RWPE2 (cell line): ENCODE results near the gene ASAP2.

ENCODE experiments used
- ATAC-seq: fragments of 200-7000 bp; cut with Tn5 transposase; 3 replicates; pipeline ENCODE4 v1.9.1; 2021; ENCODE audit warnings: low read depth
- DNase-seq: peaks from one replicate; pipeline ENCODE4 v3.0.0-alpha.2; 2020; ENCODE audit warnings: low spot score
- H3K27ac ChIP-seq: fragments of 450-650 bp; 2 replicates; pipeline ENCODE4 v1.5.1; 2017; ENCODE audit warnings: mild to moderate bottlenecking; ENCODE audit not compliant: poor library complexity, severe bottlenecking
- H3K27me3 ChIP-seq: fragments of 250-450 bp; sonication (Bioruptor Pico); 2 replicates; pipeline ENCODE4 v1.5.1; 2021; ENCODE audit warnings: mild to moderate bottlenecking, moderate library complexity; ENCODE audit not compliant: insufficient read depth, poor library complexity, severe bottlenecking
- H3K36me3 ChIP-seq: fragments of 250-450 bp; sonication (Bioruptor Pico); 2 replicates; pipeline ENCODE4 v1.5.1; 2020; ENCODE audit warnings: low read depth, mild to moderate bottlenecking, moderate library complexity
- H3K4me1 ChIP-seq: fragments of 250-450 bp; sonication (Bioruptor Pico); 2 replicates; pipeline ENCODE4 v1.5.1; 2021; ENCODE audit warnings: mild to moderate bottlenecking, moderate library complexity; ENCODE audit not compliant: insufficient read depth, poor library complexity, severe bottlenecking
- H3K4me3 ChIP-seq: fragments of 250-450 bp; sonication (Bioruptor Pico); 2 replicates; pipeline ENCODE4 v1.5.1; 2021; ENCODE audit warnings: mild to moderate bottlenecking, moderate library complexity; ENCODE audit not compliant: severe bottlenecking
- H3K9me3 ChIP-seq: fragments of 250-450 bp; sonication (Bioruptor Pico); 2 replicates; pipeline ENCODE4 v1.5.1; 2021; ENCODE audit warnings: mild to moderate bottlenecking, moderate library complexity; ENCODE audit not compliant: severe bottlenecking
- TF ChIP-seq, protein P1 (sequence below): fragments of 450-650 bp; IDR thresholded peaks from one replicate; pipeline ENCODE4 v1.5.1; 2017; ENCODE audit warnings: mild to moderate bottlenecking, moderate library complexity; ENCODE audit not compliant: poor library complexity, severe bottlenecking

Gene ASAP2

DNA sequence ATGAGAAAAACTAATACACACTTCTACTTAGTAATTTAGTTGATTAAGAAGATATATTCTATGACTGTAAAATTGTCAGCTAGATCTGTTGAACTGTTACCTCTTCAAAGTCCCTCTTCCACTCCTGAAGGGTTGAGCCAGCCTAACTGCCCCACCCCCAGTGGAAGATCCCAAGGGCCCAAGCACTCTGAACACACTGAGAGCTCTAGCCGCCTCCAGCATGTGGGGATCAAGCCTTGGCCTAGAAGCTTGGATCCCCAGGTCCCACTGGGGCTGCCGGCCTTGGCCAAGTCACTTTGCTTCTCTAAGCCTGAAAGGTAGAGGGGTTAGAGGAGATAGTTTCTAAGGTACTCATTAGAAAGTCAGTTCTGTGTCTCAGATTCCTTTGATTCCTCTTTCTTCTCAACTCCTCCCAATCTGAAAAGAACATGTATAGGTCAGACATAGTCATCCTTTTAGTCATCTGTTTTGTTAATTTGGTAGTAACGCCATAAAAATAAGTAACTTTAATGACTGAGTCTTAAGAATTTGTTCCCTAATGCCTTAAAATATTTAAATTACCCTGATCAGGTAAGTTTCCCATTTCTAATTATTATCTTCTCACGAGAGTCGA is 222.5 kb downstream of the ASAP2 start:
- DNase-seq (no peak), ATAC-seq (no peak; the same call in 2 of the 3 replicates)
- no peaks in the 10 kb centered on the region for H3K9me3 ChIP-seq
- H3K27ac ChIP-seq: no peak overlapping the region
- H3K4me1 ChIP-seq: peaks cover 7% of the 10 kb centered on the region
- H3K4me3 ChIP-seq: no peak overlapping the region
- no peaks in the 10 kb centered on the region for H3K27me3 ChIP-seq
- TF ChIP-seq, protein P1, sequence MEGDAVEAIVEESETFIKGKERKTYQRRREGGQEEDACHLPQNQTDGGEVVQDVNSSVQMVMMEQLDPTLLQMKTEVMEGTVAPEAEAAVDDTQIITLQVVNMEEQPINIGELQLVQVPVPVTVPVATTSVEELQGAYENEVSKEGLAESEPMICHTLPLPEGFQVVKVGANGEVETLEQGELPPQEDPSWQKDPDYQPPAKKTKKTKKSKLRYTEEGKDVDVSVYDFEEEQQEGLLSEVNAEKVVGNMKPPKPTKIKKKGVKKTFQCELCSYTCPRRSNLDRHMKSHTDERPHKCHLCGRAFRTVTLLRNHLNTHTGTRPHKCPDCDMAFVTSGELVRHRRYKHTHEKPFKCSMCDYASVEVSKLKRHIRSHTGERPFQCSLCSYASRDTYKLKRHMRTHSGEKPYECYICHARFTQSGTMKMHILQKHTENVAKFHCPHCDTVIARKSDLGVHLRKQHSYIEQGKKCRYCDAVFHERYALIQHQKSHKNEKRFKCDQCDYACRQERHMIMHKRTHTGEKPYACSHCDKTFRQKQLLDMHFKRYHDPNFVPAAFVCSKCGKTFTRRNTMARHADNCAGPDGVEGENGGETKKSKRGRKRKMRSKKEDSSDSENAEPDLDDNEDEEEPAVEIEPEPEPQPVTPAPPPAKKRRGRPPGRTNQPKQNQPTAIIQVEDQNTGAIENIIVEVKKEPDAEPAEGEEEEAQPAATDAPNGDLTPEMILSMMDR: no peak
- H3K36me3 ChIP-seq: peaks cover 59% of the 10 kb centered on the region

DNA sequence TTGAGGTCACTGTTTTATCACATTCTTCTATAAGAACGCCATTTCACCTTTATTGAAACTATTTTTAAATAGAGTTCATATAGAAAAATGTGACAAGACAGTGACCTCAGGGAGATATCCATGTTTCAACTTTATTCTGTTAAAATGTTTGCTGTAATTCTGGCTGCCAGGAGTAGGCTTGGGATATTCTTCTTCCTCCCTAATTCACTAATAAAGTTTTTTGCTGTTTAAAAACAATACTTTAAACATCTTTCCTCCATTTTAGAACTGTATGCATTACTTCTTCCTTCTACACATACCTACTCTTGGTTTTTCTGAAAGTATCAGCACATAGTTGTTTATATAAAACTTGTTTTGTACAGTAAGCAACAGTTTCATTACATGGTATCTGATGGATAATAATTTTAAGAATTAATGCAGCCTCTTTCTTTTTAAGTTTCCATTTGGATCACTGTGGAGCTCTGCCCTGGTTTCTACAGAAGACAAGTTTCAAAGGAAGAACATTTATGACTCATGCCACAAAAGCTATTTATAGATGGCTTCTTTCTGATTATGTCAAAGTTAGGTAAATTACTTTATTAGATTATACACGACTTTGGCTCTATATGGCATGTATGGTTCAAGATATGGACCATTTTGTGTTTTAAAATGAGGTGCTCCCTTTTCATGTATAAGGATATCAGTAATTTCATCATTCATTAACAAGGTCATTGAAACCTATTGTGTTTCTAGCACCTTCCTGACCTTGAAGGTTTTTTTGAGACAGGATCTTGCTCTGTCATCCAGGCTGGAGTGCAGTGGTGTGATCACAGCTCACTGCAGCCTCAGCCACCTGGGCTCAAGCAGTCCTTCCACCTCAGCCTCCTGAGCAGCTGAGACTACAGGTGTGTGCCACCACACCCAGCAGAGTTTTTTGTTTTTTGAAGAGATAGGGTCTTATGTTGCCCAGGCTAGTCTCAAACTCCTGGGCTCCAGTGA is 224.0 kb downstream of the ASAP2 start:
- DNase-seq: no peak
- TF ChIP-seq, protein P1: no peak

GRCh38 chr2:9434489-9434888 is 227.9 kb downstream of the ASAP2 start:
- no peak overlapping the region for H3K27ac ChIP-seq
- H3K27me3 ChIP-seq: no peaks in the 10 kb centered on the region
- no peak overlapping the region for H3K4me3 ChIP-seq
- ATAC-seq: no peak
- H3K36me3 ChIP-seq: peaks cover 79% of the 10 kb centered on the region
- DNase-seq: no peak
- TF ChIP-seq, protein P1: no peak
- H3K9me3 ChIP-seq: peaks cover 2% of the 10 kb centered on the region
- H3K4me1 ChIP-seq: no peaks in the 10 kb centered on the region

More for the DNA sequence above, 224.0 kb downstream of the ASAP2 start:
- no peak overlapping the region for H3K27ac ChIP-seq
- no peak overlapping the region for H3K4me3 ChIP-seq
- peaks cover 63% of the 10 kb centered on the region for H3K36me3 ChIP-seq
- no peaks in the 10 kb centered on the region for H3K27me3 ChIP-seq
- no peak for ATAC-seq
- no peaks in the 10 kb centered on the region for H3K4me1 ChIP-seq
- no peaks in the 10 kb centered on the region for H3K9me3 ChIP-seq

DNA sequence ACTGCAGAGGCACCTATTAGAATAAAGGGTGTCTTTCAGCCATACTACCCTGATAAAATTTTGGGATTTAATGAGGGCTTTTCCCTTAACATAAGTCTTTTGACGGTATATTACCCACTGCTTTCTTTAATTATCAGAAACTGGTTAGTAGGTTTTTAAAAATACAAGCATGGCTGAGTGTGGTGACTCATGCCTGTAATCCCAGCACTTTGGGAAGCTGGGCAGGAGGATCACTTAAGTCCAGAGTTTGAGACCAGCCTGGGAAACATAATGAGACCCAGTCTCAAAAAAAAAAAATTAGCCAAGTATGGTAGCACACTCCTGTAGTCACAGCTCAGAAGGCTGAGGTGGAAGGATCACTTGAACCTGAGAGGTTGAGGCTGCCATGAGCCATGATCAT is 232.9 kb downstream of the ASAP2 start:
- Histone ChIP-seq H3K9me3 (peaks cover 2% of the 10 kb centered on the region), H3K27me3 (no peaks in the 10 kb centered on the region), H3K36me3 (peaks cover 77% of the 10 kb centered on the region), H3K4me3 (no peak overlapping the region), H3K27ac (no peak overlapping the region), H3K4me1 (no peaks in the 10 kb centered on the region)
- no peak for ATAC-seq
- no peak for DNase-seq
- TF ChIP-seq, protein P1: no peak
